Activated CD4-positive, CD25-positive, alpha-beta regulatory T cell (primary cell): Measurements from ENCODE around the gene KAT8.
A peak's percentile ranks its signal among the peaks of the same experiment; 100 is the strongest.

ENCODE experiments used
- DNase-seq, 4 experiments: peaks; one replicate each; lab custom pipeline; 2025; lab: John Stamatoyannopoulos, UW

KAT8 gene

GRCh38 chr16:31108035-31108793 is 9.2 kb upstream of the KAT8 start, which contains the start of gene BCKDK:
Gene BCKDK (plus strand): TSS chr16:31108386. CDS start chr16:31109224, 838 bp downstream.
- DNase-seq = peak; percentile 18 to 50 (median 38)

- DNase-seq = no peak
Measured at GRCh38 chr16:31108794-31109558, 8.5 kb upstream of the KAT8 start.

DNA sequence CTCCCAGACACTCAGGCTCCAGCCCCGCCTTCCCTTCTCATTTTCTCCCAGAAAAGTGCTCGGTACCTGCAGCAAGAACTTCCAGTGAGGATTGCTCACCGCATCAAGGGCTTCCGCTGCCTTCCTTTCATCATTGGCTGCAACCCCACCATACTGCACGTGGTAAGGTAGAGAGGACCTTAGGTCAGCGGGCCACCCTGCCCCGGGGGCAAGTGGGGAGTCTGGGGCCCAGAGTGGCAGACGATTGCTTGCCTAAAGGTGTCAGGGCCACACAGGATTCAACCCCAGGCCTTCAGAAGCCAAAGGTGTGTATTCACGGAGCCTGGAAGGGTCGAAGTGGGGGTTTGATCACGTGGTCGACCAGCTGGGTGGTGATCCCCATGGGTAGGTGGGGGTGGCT is 7.8 kb upstream of the KAT8 start:
- DNase-seq = no peak

- DNase-seq = no peak
Measured at GRCh38 chr16:31110106-31111034, 7.1 kb upstream of the KAT8 start.

DNA sequence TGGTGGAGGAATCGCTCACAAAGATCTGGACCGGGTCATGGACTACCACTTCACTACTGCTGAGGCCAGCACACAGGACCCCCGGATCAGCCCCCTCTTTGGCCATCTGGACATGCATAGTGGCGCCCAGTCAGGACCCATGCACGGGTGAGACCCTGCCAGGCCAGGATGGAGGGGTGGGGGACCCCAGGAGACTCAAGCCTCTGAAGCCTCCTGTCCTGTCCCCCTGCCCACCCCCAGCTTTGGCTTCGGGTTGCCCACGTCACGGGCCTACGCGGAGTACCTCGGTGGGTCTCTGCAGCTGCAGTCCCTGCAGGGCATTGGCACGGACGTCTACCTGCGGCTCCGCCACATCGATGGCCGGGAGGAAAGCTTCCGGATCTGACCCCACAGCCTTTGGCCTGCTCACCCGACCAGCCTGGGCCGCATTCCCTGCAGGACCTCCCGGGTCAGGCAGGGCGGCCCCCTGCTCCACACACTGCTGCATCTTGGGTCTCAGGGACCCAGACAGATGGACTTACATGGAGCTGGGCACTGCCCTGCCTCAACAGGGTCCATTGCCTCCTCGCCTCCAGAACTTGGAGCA is 5.5 kb upstream of the KAT8 start:
- no peak for DNase-seq

DNA sequence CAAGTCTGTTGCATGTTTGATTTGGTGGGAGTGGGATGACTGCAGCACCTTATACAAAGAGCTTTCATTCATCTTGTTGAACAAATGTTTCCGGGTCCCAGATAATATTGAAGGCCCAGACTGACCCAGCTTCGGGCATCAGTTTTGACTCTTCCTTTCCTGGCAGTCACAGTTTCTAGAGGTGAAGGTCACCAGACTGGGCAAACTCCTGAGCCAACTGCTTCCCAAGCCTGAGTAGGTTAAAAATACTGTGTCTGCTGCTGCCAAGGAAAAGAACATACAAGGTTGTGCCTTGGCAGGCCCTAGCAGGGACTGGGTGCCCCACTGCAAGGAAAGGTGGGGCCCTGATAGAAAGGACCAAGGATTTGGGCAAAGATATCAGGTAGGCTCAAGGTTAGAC is 4.8 kb upstream of the KAT8 start:
- no peak for DNase-seq

DNA sequence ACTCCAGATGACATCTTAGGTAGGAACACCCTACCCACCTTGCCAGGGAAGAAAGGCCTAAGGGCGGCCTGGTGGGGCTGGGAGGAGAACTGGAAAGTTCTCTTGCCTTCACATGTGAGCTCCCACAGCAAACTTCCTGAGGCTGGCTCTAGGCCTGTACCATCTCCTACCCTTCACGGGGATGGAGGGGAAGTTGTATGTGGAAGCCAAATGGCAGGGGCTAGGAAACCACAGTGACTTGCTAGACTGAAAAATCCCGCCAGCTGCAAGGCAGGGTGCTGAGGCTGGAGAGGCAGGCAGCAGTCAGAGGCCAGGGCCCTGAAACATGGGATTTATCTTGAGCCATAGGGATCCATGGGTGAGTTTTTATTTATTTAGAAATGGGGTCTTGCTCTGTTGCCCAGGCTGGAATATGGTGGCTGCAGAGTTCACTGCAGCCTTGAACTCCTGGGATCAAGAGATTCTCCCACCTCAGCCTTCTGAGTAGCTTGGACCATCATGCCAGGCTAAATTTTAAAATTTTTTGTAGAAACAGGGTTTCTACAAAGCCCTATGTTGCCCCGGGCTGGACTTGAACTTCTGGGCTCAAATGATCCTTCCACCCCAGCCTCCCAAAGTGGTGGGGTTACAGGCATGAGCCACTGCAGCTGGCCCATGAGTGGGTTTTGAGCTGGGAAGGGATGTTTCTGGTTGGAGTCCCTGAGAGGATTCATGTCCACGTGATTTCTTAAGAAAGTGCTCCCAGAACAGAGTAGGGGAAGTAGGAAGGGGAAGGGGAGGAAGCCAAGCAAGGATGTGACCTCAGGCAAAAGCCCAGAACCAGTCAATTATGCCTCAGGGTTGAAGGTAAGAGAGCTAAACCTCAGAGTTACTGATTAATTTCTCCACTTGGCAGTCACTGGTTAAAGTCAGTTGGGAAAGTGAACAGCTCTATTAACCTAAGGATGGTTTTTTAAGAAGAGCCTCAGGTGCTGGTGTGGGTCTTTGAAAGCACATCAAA is 4.0 kb upstream of the KAT8 start:
- no peak for DNase-seq

DNA sequence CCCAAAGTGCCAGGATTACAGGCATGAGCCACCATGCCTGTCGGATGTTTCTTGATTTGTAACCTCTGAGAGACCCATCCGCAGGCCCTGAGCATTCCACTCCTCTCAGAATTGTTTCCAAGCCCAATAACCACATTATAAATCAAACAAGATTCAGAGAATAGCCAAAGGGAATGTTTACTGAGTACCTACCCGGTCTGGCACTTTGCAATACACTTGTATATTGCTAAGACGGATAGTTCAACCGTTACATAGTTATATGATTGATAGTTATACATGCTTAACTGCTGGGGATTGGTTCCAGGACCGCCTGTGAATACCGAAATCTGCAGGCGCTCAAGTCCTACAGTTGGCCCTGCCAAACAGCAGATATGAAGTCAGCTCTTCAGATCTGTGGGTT is 3.0 kb upstream of the KAT8 start:
- DNase-seq = no peak

- no peak for DNase-seq
Measured at GRCh38 chr16:31118223-31119155, 1.0 kb downstream of the KAT8 start.

- DNase-seq = no peak
Measured at GRCh38 chr16:31120129-31120528, 2.7 kb downstream of the KAT8 start.

DNA sequence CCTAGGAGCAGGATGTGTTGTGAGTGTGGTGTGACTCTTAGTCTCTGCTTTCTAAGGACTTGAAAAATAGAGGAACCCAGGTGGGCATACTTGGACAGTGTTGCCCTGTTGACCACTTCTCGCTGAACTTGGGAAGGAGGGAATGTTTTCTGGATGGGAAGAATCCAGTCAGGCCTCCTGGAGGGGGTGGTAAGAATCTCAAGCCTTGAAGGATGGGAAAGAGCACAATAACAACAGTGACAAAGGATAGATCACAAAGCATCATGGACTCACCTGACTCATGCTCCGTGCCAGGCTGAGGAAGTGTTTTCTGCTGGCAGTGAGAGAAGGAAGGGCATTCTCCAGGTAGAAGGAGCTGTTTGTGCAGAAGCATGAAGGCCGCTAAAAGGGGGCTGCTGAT is 8.4 kb downstream of the KAT8 start:
- no peak for DNase-seq

GRCh38 chr16:31127182-31127581 is 9.7 kb downstream of the KAT8 start:
- no peak for DNase-seq

DNA sequence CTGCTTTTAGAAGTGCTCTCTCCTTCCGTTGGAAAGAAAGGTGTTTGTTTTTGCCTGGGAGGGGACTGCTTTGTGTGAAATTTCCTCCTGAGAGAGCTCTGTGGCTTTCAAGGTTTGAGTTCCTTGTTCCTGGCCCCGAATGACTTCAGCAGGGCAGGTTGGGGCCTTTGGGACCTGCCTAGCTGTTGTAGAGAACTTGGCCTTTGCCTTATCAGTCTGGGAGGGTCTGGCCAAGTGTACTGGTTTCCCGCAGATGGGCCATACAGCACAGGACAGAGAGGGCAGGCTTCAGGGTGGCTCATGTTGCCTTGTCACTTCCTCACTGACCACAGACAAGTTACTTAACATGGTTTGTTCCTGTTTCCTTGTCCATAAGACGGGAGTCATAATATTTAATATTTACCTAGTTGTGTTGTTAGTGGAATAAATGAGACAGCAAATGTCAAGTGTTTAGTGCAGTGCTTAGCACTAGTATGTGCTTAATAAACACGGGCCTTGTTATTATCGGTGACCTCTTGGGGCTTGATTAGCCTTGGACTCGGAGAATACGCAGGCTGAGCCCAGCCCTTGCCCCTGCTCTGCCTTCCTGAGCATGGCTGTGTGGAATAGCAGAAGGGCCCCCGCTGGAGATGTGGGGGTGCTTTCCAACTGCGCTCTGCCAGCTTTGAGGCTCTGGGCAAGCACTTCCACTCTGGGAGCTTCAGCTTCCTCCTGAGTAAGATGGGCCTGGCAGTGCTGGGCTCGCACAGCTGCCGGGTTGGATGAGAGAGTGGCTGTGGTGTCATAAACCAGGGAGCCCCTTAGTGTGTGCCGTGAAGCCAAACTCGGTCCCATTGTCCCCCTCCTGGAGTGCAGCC is 11.5 kb downstream of the KAT8 start:
- DNase-seq = no peak

DNA sequence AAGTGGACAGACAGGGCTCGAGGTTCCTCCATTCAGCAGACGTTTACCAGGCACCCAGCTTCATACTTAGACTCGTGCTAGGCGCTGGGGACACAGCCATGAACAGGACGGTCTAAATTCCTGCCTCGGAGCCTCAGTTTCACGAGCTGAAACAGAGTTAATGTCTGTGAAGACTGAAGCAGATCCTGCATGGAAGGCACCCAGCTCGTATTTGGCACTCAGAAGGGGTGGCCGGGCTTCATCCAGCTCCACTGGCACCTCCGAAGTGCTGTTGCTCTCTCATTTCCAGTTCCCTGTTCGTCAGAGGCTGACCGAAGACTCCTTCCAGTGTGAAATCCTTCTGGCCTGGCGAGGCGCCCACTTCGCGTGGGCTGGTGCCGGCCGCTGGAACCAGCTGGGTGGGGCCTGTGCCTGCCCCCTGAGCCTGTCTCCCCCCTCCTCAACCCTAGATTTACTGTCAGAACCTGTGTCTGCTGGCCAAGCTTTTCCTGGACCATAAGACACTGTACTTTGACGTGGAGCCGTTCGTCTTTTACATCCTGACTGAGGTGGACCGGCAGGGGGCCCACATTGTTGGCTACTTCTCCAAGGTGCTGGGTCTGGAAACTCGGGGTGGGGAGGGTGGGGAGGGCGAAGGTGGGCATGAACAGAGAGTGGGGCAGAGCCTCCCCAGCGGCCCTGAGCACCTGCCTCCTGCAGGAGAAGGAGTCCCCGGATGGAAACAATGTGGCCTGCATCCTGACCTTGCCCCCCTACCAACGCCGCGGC is 12.3 kb downstream of the KAT8 start:
- DNase-seq = no peak

DNA sequence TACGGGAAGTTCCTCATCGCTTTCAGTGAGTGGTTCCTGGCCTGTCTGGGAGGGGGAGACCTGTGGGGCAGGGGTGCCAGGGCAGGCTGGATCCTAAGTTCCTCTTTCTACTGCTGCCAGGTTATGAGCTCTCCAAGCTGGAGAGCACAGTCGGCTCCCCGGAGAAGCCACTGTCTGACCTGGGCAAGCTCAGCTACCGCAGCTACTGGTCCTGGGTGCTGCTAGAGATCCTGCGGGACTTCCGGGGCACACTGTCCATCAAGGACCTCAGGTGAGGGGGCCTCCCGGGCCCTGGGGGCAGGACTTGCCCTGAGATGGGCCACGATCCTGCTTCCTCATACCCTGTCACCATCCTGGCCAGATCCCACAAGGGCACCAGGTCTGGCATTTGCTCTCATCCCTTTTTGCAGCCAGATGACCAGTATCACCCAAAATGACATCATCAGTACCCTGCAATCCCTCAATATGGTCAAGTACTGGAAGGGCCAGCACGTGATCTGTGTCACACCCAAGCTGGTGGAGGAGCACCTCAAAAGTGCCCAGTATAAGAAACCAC is 12.9 kb downstream of the KAT8 start:
- DNase-seq = no peak

DNA sequence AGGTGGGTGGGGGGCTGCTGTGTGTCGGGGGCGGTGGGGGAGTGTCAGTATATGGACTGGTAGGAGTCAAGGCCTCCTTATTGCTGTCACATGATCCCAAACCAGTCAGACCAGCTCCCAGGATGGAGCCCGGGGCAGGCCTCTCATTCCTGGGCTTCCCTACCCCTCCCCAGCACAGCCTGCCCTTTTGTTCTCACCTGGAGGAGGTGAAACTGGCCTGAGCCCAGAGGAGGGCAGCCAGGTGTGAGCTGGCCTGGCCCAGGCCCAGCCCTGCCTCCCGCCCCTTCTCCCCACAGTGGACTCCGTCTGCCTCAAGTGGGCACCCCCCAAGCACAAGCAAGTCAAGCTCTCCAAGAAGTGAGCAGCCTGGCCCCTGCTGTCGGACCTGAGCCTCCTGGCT is 13.4 kb downstream of the KAT8 start:
- no peak for DNase-seq

GRCh38 chr16:31131416-31131815 is 14.0 kb downstream of the KAT8 start:
- DNase-seq = no peak
